ENCODE results near the gene TMEM121.
A peak's percentile ranks its signal among the peaks of the same experiment; 100 is the strongest.

Gene TMEM121

DNA sequence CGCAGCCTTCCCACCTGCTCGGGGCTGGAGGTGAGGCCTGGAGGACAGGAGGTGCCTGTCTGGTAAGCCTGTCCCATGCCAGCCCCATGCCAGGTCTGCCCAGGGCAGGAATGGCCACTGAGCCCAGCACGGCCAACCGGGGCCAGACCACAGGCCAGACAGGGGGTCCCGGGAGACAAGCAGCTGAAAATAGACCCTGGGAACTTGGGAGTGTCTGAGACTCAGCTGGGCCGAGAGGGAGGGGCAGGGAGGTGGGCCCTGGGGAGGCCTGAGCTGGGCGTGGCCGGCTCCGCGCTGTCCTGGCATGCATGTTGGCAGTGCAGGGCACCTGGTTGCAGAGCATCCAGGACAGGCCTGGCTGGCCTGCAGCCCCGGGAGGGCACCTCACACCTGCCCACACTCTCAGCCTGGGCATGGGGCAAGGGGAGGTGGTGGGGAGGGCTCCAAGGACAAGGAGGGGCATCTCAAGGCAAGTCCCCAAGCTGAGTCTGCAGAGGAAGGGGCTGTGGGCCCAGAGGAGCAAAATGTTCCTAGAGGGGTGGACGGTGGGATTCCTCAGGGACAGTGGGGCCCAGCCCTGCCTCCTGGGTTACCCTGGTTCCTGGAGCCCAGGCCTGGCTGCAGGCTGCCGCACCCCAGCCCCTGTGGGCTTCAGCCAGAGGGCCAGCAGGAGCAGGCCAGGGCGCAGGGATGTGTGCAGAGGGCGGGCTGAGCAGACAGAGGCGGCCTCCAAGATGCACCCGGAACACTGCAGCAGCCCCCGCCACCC is 42.9 kb upstream of the TMEM121 start:
- peaks cover 28% of the 10 kb centered on the region for H3K4me1 ChIP-seq (ENCODE audit: low read length)
- no peak overlapping the region for H3K27ac ChIP-seq (ENCODE audit: low read length)
- no peaks in the 10 kb centered on the region for H4K20me1 ChIP-seq (ENCODE audit: insufficient read depth, low read length)
- peaks cover 2% of the 10 kb centered on the region; the same call in 1 of the 2 replicates for H3K79me2 ChIP-seq (ENCODE audit: low read length)
- H3K9me3 ChIP-seq (ENCODE audit: insufficient read depth, low read length), result no peaks in the 10 kb centered on the region
- H3K9ac ChIP-seq (ENCODE audit: low read length), result no peak overlapping the region
- H3K27me3 ChIP-seq (ENCODE audit: low read depth, low read length), result peaks cover 18% of the 10 kb centered on the region
- H3K4me2 ChIP-seq (ENCODE audit: low read length), result no peak overlapping the region
- no peak overlapping the region for H2AFZ ChIP-seq (ENCODE audit: low read depth, low read length)
- TF ChIP-seq CTCF (IDR thresholded peaks at IDR 0.05; ENCODE audit: low read depth, low read length), result no peak
- no peak for TF ChIP-seq EZH2phosphoT487 (IDR thresholded peaks at IDR 0.05; ENCODE audit: low read depth)
- no peak overlapping the region for H3K4me3 ChIP-seq (ENCODE audit: low read length)
- H3K36me3 ChIP-seq (replicated peaks; ENCODE audit: low read depth, low read length), result no peaks in the 10 kb centered on the region

DNA sequence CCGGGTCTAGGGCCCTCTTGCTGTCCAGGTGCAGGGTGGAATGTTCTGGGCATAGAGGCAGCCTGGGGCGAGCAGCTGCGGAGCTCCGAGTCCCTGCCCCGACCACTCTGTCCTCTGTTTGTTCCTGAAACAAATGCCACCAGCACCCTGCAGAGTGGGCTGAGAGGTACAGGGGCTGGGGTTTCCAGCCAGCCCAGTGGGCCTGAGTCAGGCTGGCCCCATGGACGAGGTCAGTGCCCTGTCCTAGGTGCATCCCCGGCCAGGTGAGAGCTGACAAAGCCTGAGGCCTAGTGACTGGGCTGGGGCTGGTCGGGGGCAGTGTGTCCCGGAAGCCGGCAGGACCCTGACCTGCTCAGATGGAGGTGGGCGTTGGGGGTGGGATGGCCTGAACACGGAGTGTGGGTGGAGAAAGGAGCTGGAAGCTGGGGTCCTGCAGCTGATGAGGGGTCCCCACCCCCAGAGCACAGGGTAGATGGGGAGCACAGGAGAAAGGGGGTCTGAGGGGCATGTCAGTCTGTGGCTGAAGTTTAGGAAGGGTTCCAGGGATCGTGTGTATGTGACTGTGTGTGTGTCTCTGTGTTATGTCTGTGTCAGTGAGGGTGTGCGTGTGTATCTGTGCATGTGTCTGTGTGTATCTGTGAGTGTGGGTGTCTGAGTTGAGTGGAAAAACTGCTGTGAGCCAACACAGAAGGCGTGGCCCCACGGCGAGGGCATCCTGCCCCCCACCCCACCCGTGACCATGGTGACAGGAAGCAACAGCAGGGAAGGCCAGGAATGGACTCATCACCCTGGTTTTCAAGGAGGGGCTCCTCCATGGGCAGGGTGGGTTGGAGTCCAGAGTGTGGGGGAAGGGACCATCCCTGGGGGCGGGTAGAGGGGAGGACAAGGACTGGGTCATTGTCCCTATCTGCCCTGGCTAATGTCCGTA is 42.0 kb upstream of the TMEM121 start:
- H3K4me2 ChIP-seq (ENCODE audit: low read length), result no peak overlapping the region
- H3K79me2 ChIP-seq (ENCODE audit: low read length), result peaks cover 10% of the 10 kb centered on the region; the same call in 1 of the 2 replicates
- no peaks in the 10 kb centered on the region for H3K36me3 ChIP-seq (replicated peaks; ENCODE audit: low read depth, low read length)
- H3K9ac ChIP-seq (ENCODE audit: low read length), result no peak overlapping the region
- no peaks in the 10 kb centered on the region for H3K9me3 ChIP-seq (ENCODE audit: insufficient read depth, low read length)
- no peaks in the 10 kb centered on the region for H4K20me1 ChIP-seq (ENCODE audit: insufficient read depth, low read length)
- H3K27me3 ChIP-seq (ENCODE audit: low read depth, low read length), result peaks cover 17% of the 10 kb centered on the region
- H3K4me1 ChIP-seq (ENCODE audit: low read length), result peaks cover 36% of the 10 kb centered on the region
- H3K27ac ChIP-seq (ENCODE audit: low read length), result no peak overlapping the region
- TF ChIP-seq EZH2phosphoT487 (IDR thresholded peaks at IDR 0.05; ENCODE audit: low read depth) (no peak), CTCF (IDR thresholded peaks at IDR 0.05; ENCODE audit: low read depth, low read length) (no peak)
- no peak overlapping the region for H2AFZ ChIP-seq (ENCODE audit: low read depth, low read length)
- no peak overlapping the region for H3K4me3 ChIP-seq (ENCODE audit: low read length)

DNA sequence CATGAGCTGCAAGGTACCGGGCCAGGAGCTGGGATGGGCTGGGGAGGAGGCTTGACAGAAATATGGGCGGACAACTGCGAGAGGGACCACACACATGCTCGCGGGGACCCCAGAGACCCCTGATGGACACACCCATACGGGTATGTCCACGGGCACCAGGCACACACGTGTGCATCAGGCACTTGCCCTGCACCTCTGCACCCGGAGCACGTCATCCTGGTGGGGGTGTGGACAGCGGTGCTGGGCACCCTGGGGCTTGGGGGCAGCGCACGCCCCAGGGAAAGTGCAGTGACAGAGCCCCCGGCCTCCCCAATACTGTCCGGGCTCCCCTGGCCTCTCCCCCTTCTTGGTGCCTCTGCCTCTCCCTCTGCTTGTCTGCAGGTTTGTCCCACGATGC is 41.4 kb upstream of the TMEM121 start:
- no peak overlapping the region for H3K4me3 ChIP-seq (ENCODE audit: low read length)
- TF ChIP-seq CTCF (IDR thresholded peaks at IDR 0.05; ENCODE audit: low read depth, low read length), result no peak
- TF ChIP-seq EZH2phosphoT487 (IDR thresholded peaks at IDR 0.05; ENCODE audit: low read depth), result no peak
- no peaks in the 10 kb centered on the region for H4K20me1 ChIP-seq (ENCODE audit: insufficient read depth, low read length)
- H3K27ac ChIP-seq (ENCODE audit: low read length), result no peak overlapping the region
- H3K27me3 ChIP-seq (ENCODE audit: low read depth, low read length), result peaks cover 10% of the 10 kb centered on the region
- H3K9me3 ChIP-seq (ENCODE audit: insufficient read depth, low read length), result no peaks in the 10 kb centered on the region
- H3K4me2 ChIP-seq (ENCODE audit: low read length), result no peak overlapping the region
- H3K36me3 ChIP-seq (replicated peaks; ENCODE audit: low read depth, low read length), result no peaks in the 10 kb centered on the region
- no peak overlapping the region for H2AFZ ChIP-seq (ENCODE audit: low read depth, low read length)
- peaks cover 12% of the 10 kb centered on the region; the same call in 1 of the 2 replicates for H3K79me2 ChIP-seq (ENCODE audit: low read length)
- H3K4me1 ChIP-seq (ENCODE audit: low read length), result peaks cover 38% of the 10 kb centered on the region
- no peak overlapping the region for H3K9ac ChIP-seq (ENCODE audit: low read length)

DNA sequence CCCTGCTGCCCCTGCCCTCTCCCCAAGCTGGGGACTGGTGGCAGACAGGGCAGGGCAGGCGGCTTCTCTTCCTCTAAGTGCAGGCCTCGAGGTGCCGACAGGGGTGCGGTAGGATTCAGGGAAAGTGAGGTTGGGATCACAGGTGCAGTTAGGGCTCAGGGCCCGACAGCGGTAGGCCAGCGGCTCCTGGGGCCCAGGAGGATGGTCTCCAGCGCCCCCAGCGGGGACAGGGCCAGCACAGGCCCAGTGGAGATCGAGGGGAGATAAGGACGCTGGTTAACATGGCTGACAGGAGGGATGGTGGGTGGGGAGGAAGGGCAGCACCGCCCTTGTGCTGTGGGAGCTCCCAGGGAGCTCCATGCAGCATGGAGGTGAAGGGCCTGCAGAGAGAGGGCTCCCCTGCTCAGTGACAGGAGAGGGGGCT is 40.6 kb upstream of the TMEM121 start:
- no peaks in the 10 kb centered on the region for H4K20me1 ChIP-seq (ENCODE audit: insufficient read depth, low read length)
- peaks cover 35% of the 10 kb centered on the region for H3K4me1 ChIP-seq (ENCODE audit: low read length)
- H3K9me3 ChIP-seq (ENCODE audit: insufficient read depth, low read length), result no peaks in the 10 kb centered on the region
- no peak overlapping the region for H3K9ac ChIP-seq (ENCODE audit: low read length)
- H2AFZ ChIP-seq (ENCODE audit: low read depth, low read length), result 0 out of 2 replicates have a peak overlapping the region, but pooled peaks have one; percentile 0
- TF ChIP-seq EZH2phosphoT487 (IDR thresholded peaks at IDR 0.05; ENCODE audit: low read depth) (no peak), CTCF (IDR thresholded peaks at IDR 0.05; ENCODE audit: low read depth, low read length) (peak; percentile 44)
- H3K79me2 ChIP-seq (ENCODE audit: low read length), result peaks cover 12% of the 10 kb centered on the region; the same call in 1 of the 2 replicates
- H3K4me3 ChIP-seq (ENCODE audit: low read length), result peak overlapping the region; percentile 92
- peaks cover 9% of the 10 kb centered on the region for H3K27me3 ChIP-seq (ENCODE audit: low read depth, low read length)
- no peak overlapping the region for H3K27ac ChIP-seq (ENCODE audit: low read length)
- H3K36me3 ChIP-seq (replicated peaks; ENCODE audit: low read depth, low read length), result no peaks in the 10 kb centered on the region
- peak overlapping the region; percentile 93 for H3K4me2 ChIP-seq (ENCODE audit: low read length)

Data from OCI-LY3 (cell line).